IMR-90 (cell line): Measurements from ENCODE around the gene PLA2G2C. TPM values are rescaled to one million over a fixed set of nuclear protein-coding genes. Genes with fewer than 3 reads are reported as not detected.

Experiments
- ATAC-seq: fragments of 200-7000 bp; cut with Tn5 transposase; 2 replicates; pipeline ENCODE4 v1.9.1; 2020; ENCODE audit warnings: low read depth, mild to moderate bottlenecking, moderate library complexity
- BruUV-seq: library from RNA; stranded (reverse); fragments of 400-500 nt; replicated peaks from 2 replicates; lab custom pipeline; 2021; lab: Mats Ljungman, UMichigan
- CTCF ChIA-PET: fragments of 300-600 bp; formaldehyde crosslinking; extraction: SDS; loops from one replicate; lab custom pipeline; 2021; ENCODE audit warnings: antibody characterized with exemption; lab: Yijun Ruan, JAX
- POLR2A ChIA-PET: fragments of 300-600 bp; sonication (Branson Sonifier 250); formaldehyde crosslinking; loops from one replicate; lab custom pipeline; 2022; ENCODE audit warnings: antibody characterized with exemption; ENCODE audit not compliant: unreplicated experiment; lab: Charles Lee
- DNase-seq: peaks from one replicate; pipeline ENCODE4 v3.0.0; 2013
- H2AFZ ChIP-seq: replicated peaks from 2 replicates; pipeline ENCODE3; 2013; ENCODE audit warnings: low read length, mild to moderate bottlenecking; ENCODE audit not compliant: poor library complexity
- H2AK5ac ChIP-seq: 2 replicates; pipeline ENCODE4 v1.6.1; 2013; ENCODE audit warnings: low read depth, low read length, inconsistent platforms
- H2AK9ac ChIP-seq: replicated peaks from 2 replicates; pipeline ENCODE3; 2013; ENCODE audit warnings: mild to moderate bottlenecking, low read depth, low read length, moderate library complexity; ENCODE audit not compliant: poor library complexity
- H2BK120ac ChIP-seq: 2 replicates; pipeline ENCODE4 v1.6.1; 2013; ENCODE audit warnings: low read depth, low read length, inconsistent platforms
- H2BK15ac ChIP-seq: 3 replicates; pipeline ENCODE4 v1.6.1; 2013; ENCODE audit warnings: low read depth, low read length, inconsistent platforms
- H2BK20ac ChIP-seq: 2 replicates; pipeline ENCODE4 v1.6.1; 2013; ENCODE audit warnings: low read depth, mild to moderate bottlenecking, inconsistent platforms, low read length, moderate library complexity
- H2BK5ac ChIP-seq: 2 replicates; pipeline ENCODE4 v1.6.1; 2013; ENCODE audit warnings: mild to moderate bottlenecking, low read depth, low read length, inconsistent platforms; ENCODE audit not compliant: poor library complexity, severe bottlenecking
- H3K14ac ChIP-seq: replicated peaks from 2 replicates; pipeline ENCODE4 v1.6.1; 2013; ENCODE audit warnings: low read depth, low read length, inconsistent platforms
- H3K18ac ChIP-seq: 2 replicates; pipeline ENCODE4 v1.6.1; 2013; ENCODE audit warnings: low read depth, low read length, control low read depth
- H3K23ac ChIP-seq: 2 replicates; pipeline ENCODE4 v1.6.1; 2013; ENCODE audit warnings: low read depth, low read length, inconsistent platforms
- H3K27ac ChIP-seq: 2 replicates; pipeline ENCODE4 v1.5.1; 2013; ENCODE audit warnings: mild to moderate bottlenecking, control low read depth, low read length; ENCODE audit not compliant: insufficient read depth
- H3K27me3 ChIP-seq: 2 replicates; pipeline ENCODE4 v1.6.1; 2013; ENCODE audit warnings: low read length; ENCODE audit not compliant: control insufficient read depth, insufficient read depth
- H3K36me3 ChIP-seq: 2 replicates; pipeline ENCODE4 v1.6.1; 2013; ENCODE audit warnings: low read length, mixed read lengths; ENCODE audit not compliant: control insufficient read depth, insufficient read depth
- H3K4ac ChIP-seq: 2 replicates; pipeline ENCODE4 v1.6.1; 2013; ENCODE audit warnings: low read depth, low read length, inconsistent platforms
- H3K4me1 ChIP-seq: 2 replicates; pipeline ENCODE4 v1.6.1; 2013; ENCODE audit warnings: low read length, mixed read lengths; ENCODE audit not compliant: control insufficient read depth, insufficient read depth
- H3K4me2 ChIP-seq: 2 replicates; pipeline ENCODE4 v1.6.1; 2013; ENCODE audit warnings: low read depth, mild to moderate bottlenecking, control low read depth, low read length, moderate library complexity
- H3K4me3 ChIP-seq: 2 replicates; pipeline ENCODE4 v1.5.1; 2013; ENCODE audit warnings: low read depth, mild to moderate bottlenecking, control low read depth, low read length, moderate library complexity; ENCODE audit not compliant: insufficient read depth
- H3K56ac ChIP-seq: 2 replicates; pipeline ENCODE4 v1.6.1; 2013; ENCODE audit warnings: low read length, inconsistent platforms; ENCODE audit not compliant: insufficient read depth; ENCODE audit errors: extremely low read depth
- H3K79me1 ChIP-seq, 2 experiments: 2 replicates each; pipeline ENCODE4 v1.6.1; 2013; ENCODE audit warnings: low read length in 2 of 2, inconsistent platforms in 1 of 2, low read depth in 1 of 2
- H3K9ac ChIP-seq: 2 replicates; pipeline ENCODE4 v1.6.1; 2013; ENCODE audit warnings: low read depth, low read length, control low read depth
- H3K9me1 ChIP-seq: 2 replicates; pipeline ENCODE4 v1.6.1; 2013; ENCODE audit warnings: low read length, inconsistent platforms; ENCODE audit not compliant: insufficient read depth
- H3K9me3 ChIP-seq: 2 replicates; pipeline ENCODE4 v1.6.1; 2013; ENCODE audit warnings: low read length; ENCODE audit not compliant: control insufficient read depth, insufficient read depth
- H4K20me1 ChIP-seq: 2 replicates; pipeline ENCODE4 v1.6.1; 2013; ENCODE audit warnings: low read length, inconsistent platforms; ENCODE audit not compliant: insufficient read depth
- H4K5ac ChIP-seq: 2 replicates; pipeline ENCODE4 v1.6.1; 2013; ENCODE audit warnings: mild to moderate bottlenecking, low read depth, low read length, control low read depth
- H4K8ac ChIP-seq, 2 experiments: 2 replicates each; pipeline ENCODE4 v1.6.1; 2013; ENCODE audit warnings: low read depth in 2 of 2, low read length in 2 of 2, control low read depth in 1 of 2, inconsistent platforms in 1 of 2
- H4K91ac ChIP-seq: 2 replicates; pipeline ENCODE4 v1.6.1; 2013; ENCODE audit warnings: low read depth, low read length, inconsistent platforms; ENCODE audit not compliant: insufficient read depth
- BHLHE40 ChIP-seq: fragments of 150-350 bp; IDR thresholded peaks from 2 replicates; pipeline ENCODE4 v1.6.1; 2016; ENCODE audit warnings: mild to moderate bottlenecking, low read depth, low read length
- CEBPB ChIP-seq: IDR thresholded peaks from 2 replicates; pipeline ENCODE4 v1.6.1; 2012; ENCODE audit warnings: low read depth, low read length, improper control_type of control experiment
- CTCF ChIP-seq: conservative IDR thresholded peaks from 2 replicates; pipeline ENCODE4 v1.5.1; 2012; ENCODE audit warnings: mild to moderate bottlenecking, low read depth, low read length, improper control_type of control experiment
- ELK1 ChIP-seq: fragments of 150-350 bp; IDR thresholded peaks from 2 replicates; pipeline ENCODE4 v1.6.1; 2016; ENCODE audit warnings: low read depth, mild to moderate bottlenecking, low read length, moderate library complexity, borderline replicate concordance
- FOS ChIP-seq: fragments of 150-350 bp; IDR thresholded peaks from 2 replicates; pipeline ENCODE4 v1.6.1; 2016; ENCODE audit warnings: low read depth, low read length
- MAFK ChIP-seq: IDR thresholded peaks from 2 replicates; pipeline ENCODE4 v1.6.1; 2012; ENCODE audit warnings: low read depth, low read length, improper control_type of control experiment
- MXI1 ChIP-seq: IDR thresholded peaks from 2 replicates; pipeline ENCODE4 v1.6.1; 2012; ENCODE audit warnings: low read depth, mild to moderate bottlenecking, low read length, moderate library complexity, borderline replicate concordance
- NFE2L2 ChIP-seq: fragments of 150-350 bp; IDR thresholded peaks from 2 replicates; pipeline ENCODE4 v1.6.1; 2016; ENCODE audit warnings: low read depth, mild to moderate bottlenecking, low read length
- POLR2A ChIP-seq: IDR thresholded peaks from 2 replicates; pipeline ENCODE4 v1.6.1; 2012; ENCODE audit warnings: mild to moderate bottlenecking, low read depth, low read length
- RCOR1 ChIP-seq: IDR thresholded peaks from 2 replicates; pipeline ENCODE4 v1.6.1; 2012; ENCODE audit warnings: mild to moderate bottlenecking, low read length, improper control_type of control experiment; ENCODE audit not compliant: insufficient replicate concordance
- RFX5 ChIP-seq: IDR thresholded peaks from 2 replicates; pipeline ENCODE4 v1.8.0; 2012; ENCODE audit warnings: low read depth, mild to moderate bottlenecking, low read length, moderate library complexity
- SMC3 ChIP-seq: fragments of 150-350 bp; IDR thresholded peaks from 2 replicates; pipeline ENCODE4 v1.6.1; 2016; ENCODE audit warnings: low read depth, mild to moderate bottlenecking, antibody characterized with exemption, low read length, moderate library complexity
- USF2 ChIP-seq: fragments of 150-350 bp; IDR thresholded peaks from 2 replicates; pipeline ENCODE4 v1.6.1; 2017; ENCODE audit warnings: mild to moderate bottlenecking, antibody characterized with exemption, low read length, low read depth
- WGBS, 2 experiments: methylation state at CpG; one replicate each; pipeline versions ENCODE4 v1.1.5 to v1.1.7; 2013; ENCODE audit warnings: missing lambda C conversion rate in 2 of 2; ENCODE audit not compliant: insufficient read length in 1 of 2; ENCODE audit errors: extremely low coverage in 2 of 2; 5-methylcytosine and 5-hydroxymethylcytosine counted together
- dilution Hi-C: fragments of 300-500 bp; cut with HindIII; formaldehyde crosslinking; loops from one replicate; pipeline ENCODE4 v1.14.3; 2018; ENCODE audit warnings: low sequenced_read_pairs; ENCODE audit not compliant: unreplicated experiment
- in situ Hi-C: fragments of 300-500 bp; cut with MboI; formaldehyde crosslinking; loops from 3 replicates; pipeline ENCODE4 v1.14.3; 2019; ENCODE audit warnings: low sequenced_read_pairs, inconsistent platforms, mixed read lengths
- intact Hi-C: fragments of 100-400 bp; cut with micrococcal nuclease; formaldehyde crosslinking; loops from 2 replicates; pipeline ENCODE4 v1.10.0; 2022
- polyA plus RNA-seq, 3 experiments: library from polyadenylated mRNA; depleted of rRNA; stranded (reverse); fragments of >200 nt; gene quantifications; 2 replicates each; pipeline ENCODE4 v1.2.3, GENCODE V29; 2012; ENCODE audit warnings: low replicate concordance in 1 of 3
- total RNA-seq: library from RNA; depleted of rRNA; stranded (reverse); fragments of >200 nt; gene quantifications from 2 replicates; pipeline ENCODE4 v1.2.3, GENCODE V29; 2012

Gene PLA2G2C
- total and polyA plus RNA-seq, 2 of the 4 experiments (the other 2 are of a cell fraction): not detected

GRCh38 chr1:20192364-20192763, 6.0 kb upstream of the PLA2G2C start:
- H3K27me3 ChIP-seq: peaks cover 39% of the 10 kb centered on the region
- CTCF ChIA-PET: interaction anchor here (0.6 kb wide), 1 partner anchor 126 kb away, joined by 3 read pairs; no protein-coding TSS in a partner anchor

More at GRCh38 chr1:20192364-20192763, 6.0 kb upstream of the PLA2G2C start:
- H2AK9ac ChIP-seq: no peak overlapping the region
- H4K91ac ChIP-seq: no peak overlapping the region
- H3K4me1 ChIP-seq: no peaks in the 10 kb centered on the region
- no peak overlapping the region for H3K18ac ChIP-seq
- H4K5ac ChIP-seq: no peak overlapping the region
- TF ChIP-seq BHLHE40 (no peak), MXI1 (no peak), ELK1 (no peak), POLR2A (no peak), SMC3 (no peak), NFE2L2 (no peak), MAFK (no peak), CTCF (no peak), CEBPB (no peak), FOS (no peak), RFX5 (no peak), USF2 (no peak), RCOR1 (no peak)
- no peak overlapping the region for H2BK20ac ChIP-seq
- no peak overlapping the region for H3K14ac ChIP-seq
- no peak for ATAC-seq
- H3K56ac ChIP-seq: no peak overlapping the region
- DNase-seq: peak; percentile 11
- POLR2A ChIA-PET: no interaction called here
- WGBS, 2 experiments: 100% methylated on average over 1 of the region's 5 CpGs; no CpG with 5 or more reads in 1 of the 2 experiments
- H3K9ac ChIP-seq: no peak overlapping the region
- no peak overlapping the region for H4K8ac ChIP-seq
- no peak overlapping the region for H2AK5ac ChIP-seq
- H3K79me1 ChIP-seq: no peaks in the 10 kb centered on the region
- no peaks in the 10 kb centered on the region for H4K20me1 ChIP-seq
- H3K9me3 ChIP-seq: no peaks in the 10 kb centered on the region
- H2BK5ac ChIP-seq: no peak overlapping the region
- no peaks in the 10 kb centered on the region for H3K9me1 ChIP-seq
- no peak overlapping the region for H3K23ac ChIP-seq
- no peak overlapping the region for H3K4me2 ChIP-seq
- intact Hi-C loops (no loop called here), in situ Hi-C loops (no loop called here), dilution Hi-C loops (no loop called here)
- H2AFZ ChIP-seq: no peak overlapping the region
- no peak overlapping the region for H3K4ac ChIP-seq
- no peak overlapping the region for H2BK15ac ChIP-seq
- H3K4me3 ChIP-seq: no peak overlapping the region
- H2BK120ac ChIP-seq: no peak overlapping the region
- BruUV-seq: no TSS peak
- no peaks in the 10 kb centered on the region for H3K36me3 ChIP-seq
- H3K27ac ChIP-seq: no peak overlapping the region
